A549 (cell line): ENCODE data around the gene IPO5. TPM values are rescaled to one million over a fixed set of nuclear protein-coding genes. Genes with fewer than 3 reads are reported as not detected.

ENCODE experiments used
- ATAC-seq, 2 experiments: fragments of 200-7000 bp in 1 of 2; fragments of >200 bp in 1 of 2; cut with Nextera tagmentation in 1 of 2; cut with Tn5 transposase in 1 of 2; 3 replicates each; pipeline versions ENCODE4 v1.8.0 to v1.9.1; 2018 to 2020; ENCODE audit warnings: mild to moderate bottlenecking in 1 of 2, moderate library complexity in 1 of 2
- CTCF ChIA-PET: fragments of 300-600 bp; sonication (Branson Sonifier 250); formaldehyde crosslinking; extraction: SDS; loops from one replicate; lab custom pipeline; 2021; ENCODE audit warnings: antibody characterized with exemption, inconsistent platforms; lab: Yijun Ruan, JAX
- POLR2A ChIA-PET: fragments of 350-600 bp; formaldehyde crosslinking; extraction: SDS; loops from one replicate; lab custom pipeline; 2021; ENCODE audit warnings: antibody characterized with exemption, inconsistent platforms; lab: Yijun Ruan, JAX
- DNase-seq, 2 experiments: peaks; one replicate each; pipeline versions ENCODE4 v3.0.0 to v3.0.0-alpha.2; 2011 to 2016; ENCODE audit warnings: low read depth in 1 of 2, low spot score in 1 of 2
- FAIRE-seq: peaks from 2 replicates; lab custom pipeline; 2011; peaks lifted over from hg19 to GRCh38; lab: Jason Lieb, UNC
- H3K27ac ChIP-seq, 2 experiments: fragments of >200 bp; sonication (Bioruptor Twin); formaldehyde crosslinking; 3 replicates each; pipeline ENCODE4 v1.5.1; 2016 to 2017
- H3K4me1 ChIP-seq: fragments of >200 bp; sonication (Bioruptor Twin); formaldehyde crosslinking; 3 replicates; pipeline ENCODE4 v1.6.1; 2016
- H3K4me2 ChIP-seq: fragments of >200 bp; sonication (Bioruptor Twin); formaldehyde crosslinking; 3 replicates; pipeline ENCODE4 v1.6.1; 2016
- H3K4me3 ChIP-seq: fragments of >200 bp; sonication (Bioruptor Twin); formaldehyde crosslinking; 3 replicates; pipeline ENCODE4 v1.5.1; 2016
- H3K9me3 ChIP-seq: fragments of >200 bp; sonication (Bioruptor Twin); formaldehyde crosslinking; 3 replicates; pipeline ENCODE4 v1.6.1; 2016
- CBX8 ChIP-seq: fragments of 200-600 bp; sonication (generic); IDR thresholded peaks from 2 replicates; pipeline ENCODE4 v1.6.1; 2016
- CEBPB ChIP-seq, 2 experiments: fragments of >200 bp in 1 of 2; sonication (Bioruptor Twin) in 1 of 2; formaldehyde crosslinking in 1 of 2; IDR thresholded peaks; 2 replicates each; pipeline ENCODE4 v1.6.1; 2012 to 2016
- ESRRA ChIP-seq: fragments of 150-350 bp; IDR thresholded peaks from 2 replicates; pipeline ENCODE4 v1.6.1; 2014; ENCODE audit warnings: mild to moderate bottlenecking, low read length, borderline replicate concordance
- FOXS1 ChIP-seq: fragments of 250-450 bp; sonication (Bioruptor Pico); IDR thresholded peaks from 2 replicates; pipeline ENCODE4 v1.5.0; 2020; ENCODE audit warnings: mild to moderate bottlenecking, moderate library complexity
- HDAC2 ChIP-seq: fragments of 200-600 bp; sonication (generic); IDR thresholded peaks from 2 replicates; pipeline ENCODE4 v1.6.1; 2016
- HOXB13 ChIP-seq: fragments of 250-450 bp; sonication (Bioruptor Pico); IDR thresholded peaks from 2 replicates; pipeline ENCODE4 v1.5.0; 2020; ENCODE audit warnings: low read depth, mild to moderate bottlenecking, moderate library complexity
- HOXB5 ChIP-seq: fragments of 250-450 bp; sonication (Bioruptor Pico); IDR thresholded peaks from 2 replicates; pipeline ENCODE4 v1.5.0; 2020; ENCODE audit warnings: mild to moderate bottlenecking, moderate library complexity
- KDM1A ChIP-seq: fragments of 200-600 bp; sonication (generic); IDR thresholded peaks from 2 replicates; pipeline ENCODE4 v1.6.1; 2016; ENCODE audit warnings: low read depth, mild to moderate bottlenecking
- MAFK ChIP-seq: fragments of 450-650 bp; IDR thresholded peaks from 2 replicates; pipeline ENCODE4 v1.6.1; 2014; ENCODE audit not compliant: partially characterized antibody
- NR3C1 ChIP-seq: fragments of >200 bp; sonication (Bioruptor Twin); formaldehyde crosslinking; IDR thresholded peaks from 3 replicates; pipeline ENCODE4 v1.6.1; 2017
- POLR2AphosphoS2 ChIP-seq: conservative IDR thresholded peaks from 2 replicates; pipeline ENCODE4 v1.6.1; 2012; ENCODE audit warnings: low read length, improper control_type of control experiment, inconsistent platforms
- RAD21 ChIP-seq, 2 experiments: fragments of >200 bp in 1 of 2; sonication (Bioruptor Twin) in 1 of 2; formaldehyde crosslinking in 1 of 2; IDR thresholded peaks in 1 of 2; conservative IDR thresholded peaks in 1 of 2; 2 replicates in 1 of 2; 3 replicates in 1 of 2; pipeline ENCODE4 v1.6.1; 2012 to 2018; ENCODE audit warnings: inconsistent platforms in 1 of 2
- RNF2 ChIP-seq: fragments of 200-600 bp; sonication (generic); IDR thresholded peaks from 2 replicates; pipeline ENCODE4 v1.6.1; 2016; ENCODE audit warnings: low read depth, mild to moderate bottlenecking, antibody characterized with exemption, moderate library complexity, borderline replicate concordance
- SMC3 ChIP-seq: fragments of >200 bp; sonication (Bioruptor Twin); formaldehyde crosslinking; IDR thresholded peaks from 3 replicates; pipeline ENCODE4 v1.6.1; 2018; ENCODE audit warnings: inconsistent platforms
- TFCP2L1 ChIP-seq: fragments of 250-450 bp; sonication (Bioruptor Pico); IDR thresholded peaks from 2 replicates; pipeline ENCODE4 v1.5.0; 2021; ENCODE audit warnings: mild to moderate bottlenecking
- TP53 ChIP-seq: fragments of 250-450 bp; sonication (Bioruptor Pico); IDR thresholded peaks from 2 replicates; pipeline ENCODE4 v1.5.0; 2021; ENCODE audit warnings: mild to moderate bottlenecking, moderate library complexity
- ZC3H11A ChIP-seq: fragments of 450-650 bp; IDR thresholded peaks from 2 replicates; pipeline ENCODE4 v1.6.1; 2014; ENCODE audit warnings: antibody characterized with exemption, mild to moderate bottlenecking
- ZSCAN20 ChIP-seq: fragments of 250-450 bp; sonication (Bioruptor Pico); IDR thresholded peaks from 2 replicates; pipeline ENCODE4 v1.8.0; 2022; ENCODE audit warnings: mild to moderate bottlenecking, moderate library complexity
- WGBS: methylation state at CpG from one replicate; pipeline ENCODE4 v1.1.6; 2017; ENCODE audit errors: missing lambda C conversion rate; 5-methylcytosine and 5-hydroxymethylcytosine counted together
- polyA plus RNA-seq, 4 experiments: library from polyadenylated mRNA; depleted of rRNA in 3 of 4; stranded (reverse); fragments of >200 nt; fragmentation: RNase III in 1 of 4; extraction: RNeasy Plus Mini Kit Qiagen cat#74134 plus additional on column Dnase treatment in 1 of 4; gene quantifications; 2 replicates in 3 of 4; 3 replicates in 1 of 4; pipeline ENCODE4 v1.2.3, GENCODE V29; 2011 to 2017
- TF ChIP-seq, protein P1 (sequence below): fragments of 250-450 bp; sonication (Bioruptor Pico); IDR thresholded peaks from 2 replicates; pipeline ENCODE4 v1.5.0; 2021; ENCODE audit warnings: mild to moderate bottlenecking, moderate library complexity, borderline replicate concordance
- TF ChIP-seq, protein P2 (sequence below): fragments of 200-600 bp; sonication (generic); IDR thresholded peaks from 2 replicates; pipeline ENCODE4 v1.6.1; 2016; ENCODE audit warnings: antibody characterized with exemption, mild to moderate bottlenecking, moderate library complexity
- TF ChIP-seq, protein P3 (sequence below): IDR thresholded peaks from 2 replicates; pipeline ENCODE4 v1.6.1; 2012; ENCODE audit warnings: low read depth, borderline replicate concordance

Gene IPO5
- polyA plus RNA-seq, 2 of the 4 experiments (the other 2 are of a cell fraction), result 98.4 to 166 TPM

DNA sequence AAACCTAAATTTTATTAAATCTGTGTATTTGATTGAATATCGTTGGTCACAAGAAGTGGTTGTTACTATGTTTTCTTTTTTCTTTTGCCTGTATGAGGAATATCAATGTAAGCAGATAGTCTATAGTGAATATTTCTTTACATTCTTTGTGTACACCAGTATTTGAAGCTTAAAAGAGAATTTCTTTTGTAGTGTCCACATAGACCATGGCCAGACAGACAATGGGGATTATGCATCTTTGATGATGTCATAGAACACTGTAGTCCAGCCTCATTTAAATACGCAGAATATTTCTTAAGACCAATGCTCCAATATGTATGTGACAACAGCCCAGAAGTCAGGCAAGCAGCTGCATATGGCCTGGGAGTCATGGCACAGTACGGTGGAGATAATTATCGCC lies 64.8 kb downstream of the IPO5 start (continued):
- no peak for TF ChIP-seq FOXS1 (CRISPR knock-in tag)
- TF ChIP-seq TP53 (CRISPR knock-in tag), result no peak
- TF ChIP-seq NR3C1, result no peak
- no peak for TF ChIP-seq HOXB5

DNA sequence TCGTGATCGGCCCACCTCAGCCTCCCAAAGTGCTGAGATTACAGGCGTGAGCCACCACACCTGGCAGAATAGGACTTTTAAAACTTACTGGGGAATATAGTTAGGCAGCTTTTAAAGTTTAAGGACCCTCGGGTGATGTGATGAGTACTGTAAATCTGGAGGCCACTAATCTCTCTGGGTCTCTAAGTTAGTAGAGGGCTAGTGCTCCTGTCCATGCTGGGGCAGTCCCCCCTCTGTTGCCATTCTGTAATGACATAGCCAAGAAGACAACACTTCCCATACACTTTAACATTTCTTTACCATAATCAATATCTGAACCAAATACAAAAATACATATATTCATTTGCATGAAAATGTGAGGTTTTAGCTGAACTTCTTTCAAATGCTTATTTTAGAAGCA lies 65.7 kb downstream of the IPO5 start:
- no peaks in the 10 kb centered on the region for H3K9me3 ChIP-seq
- WGBS, result 96% methylated on average over 4 of the region's 4 CpGs
- FAIRE-seq, result no peak
- TF ChIP-seq HDAC2 (no peak), HOXB5 (no peak), ZSCAN20 (CRISPR knock-in tag) (no peak), CEBPB (IDR thresholded peaks at IDR 0.05) (no peak), RNF2 (no peak), MAFK (no peak), CBX8 (no peak), RAD21 (conservative IDR thresholded peaks at IDR 0.05 in 1 of 2, IDR thresholded peaks at IDR 0.05 in 1 of 2) (no peak)
- TF ChIP-seq, all 56 proteins: peak for 0
- ChIA-PET POLR2A (no interaction called here), CTCF (no interaction called here)
- ATAC-seq (no peak), DNase-seq (no peak)
- Histone ChIP-seq H3K4me1 (peaks cover 7% of the 10 kb centered on the region; the same call in 1 of the 3 replicates), H3K27ac (no peak overlapping the region), H3K4me2 (no peak overlapping the region), H3K4me3 (no peak overlapping the region)

DNA sequence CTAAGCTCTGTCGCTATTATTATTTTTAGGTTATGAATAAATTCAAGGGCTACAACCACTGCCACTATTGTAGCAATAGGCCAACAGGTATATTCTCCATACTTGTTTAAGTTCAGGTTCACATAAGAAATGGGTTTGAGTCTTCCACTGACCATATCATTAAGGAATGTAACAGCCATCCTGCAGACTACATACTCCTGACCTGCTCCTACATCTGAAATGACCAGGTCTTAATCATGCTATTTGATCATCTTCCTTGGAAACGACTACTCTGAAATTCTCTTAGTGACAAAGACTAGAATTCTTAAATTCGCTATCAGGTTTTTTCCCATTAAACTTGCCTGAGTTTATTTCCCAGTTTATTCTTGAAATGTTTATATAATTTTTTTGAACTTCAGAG lies 66.8 kb downstream of the IPO5 start:
- FAIRE-seq, result no peak
- H3K27ac ChIP-seq, result no peak overlapping the region

More for the DNA sequence above, 66.8 kb downstream of the IPO5 start:
- DNase-seq (no peak), ATAC-seq (no peak)
- Histone ChIP-seq H3K4me1 (peaks cover 7% of the 10 kb centered on the region; the same call in 1 of the 3 replicates), H3K4me3 (no peak overlapping the region), H3K4me2 (no peak overlapping the region), H3K9me3 (no peaks in the 10 kb centered on the region)
- CTCF ChIA-PET, result no interaction called here
- WGBS, result 87% methylated on average over 3 of the region's 3 CpGs
- POLR2A ChIA-PET, result no interaction called here
- TF ChIP-seq HOXB13 (CRISPR knock-in tag) (no peak), SMC3 (no peak), ESRRA (no peak), ZSCAN20 (CRISPR knock-in tag) (no peak), KDM1A (no peak), POLR2AphosphoS2 (no peak), HOXB5 (no peak), TFCP2L1 (CRISPR knock-in tag) (no peak), ZC3H11A (no peak)
- TF ChIP-seq, protein P1, sequence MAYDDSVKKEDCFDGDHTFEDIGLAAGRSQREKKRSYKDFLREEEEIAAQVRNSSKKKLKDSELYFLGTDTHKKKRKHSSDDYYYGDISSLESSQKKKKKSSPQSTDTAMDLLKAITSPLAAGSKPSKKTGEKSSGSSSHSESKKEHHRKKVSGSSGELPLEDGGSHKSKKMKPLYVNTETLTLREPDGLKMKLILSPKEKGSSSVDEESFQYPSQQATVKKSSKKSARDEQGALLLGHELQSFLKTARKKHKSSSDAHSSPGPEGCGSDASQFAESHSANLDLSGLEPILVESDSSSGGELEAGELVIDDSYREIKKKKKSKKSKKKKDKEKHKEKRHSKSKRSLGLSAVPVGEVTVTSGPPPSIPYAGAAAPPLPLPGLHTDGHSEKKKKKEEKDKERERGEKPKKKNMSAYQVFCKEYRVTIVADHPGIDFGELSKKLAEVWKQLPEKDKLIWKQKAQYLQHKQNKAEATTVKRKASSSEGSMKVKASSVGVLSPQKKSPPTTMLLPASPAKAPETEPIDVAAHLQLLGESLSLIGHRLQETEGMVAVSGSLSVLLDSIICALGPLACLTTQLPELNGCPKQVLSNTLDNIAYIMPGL (CRISPR knock-in tag), result no peak
- TF ChIP-seq, protein P2, sequence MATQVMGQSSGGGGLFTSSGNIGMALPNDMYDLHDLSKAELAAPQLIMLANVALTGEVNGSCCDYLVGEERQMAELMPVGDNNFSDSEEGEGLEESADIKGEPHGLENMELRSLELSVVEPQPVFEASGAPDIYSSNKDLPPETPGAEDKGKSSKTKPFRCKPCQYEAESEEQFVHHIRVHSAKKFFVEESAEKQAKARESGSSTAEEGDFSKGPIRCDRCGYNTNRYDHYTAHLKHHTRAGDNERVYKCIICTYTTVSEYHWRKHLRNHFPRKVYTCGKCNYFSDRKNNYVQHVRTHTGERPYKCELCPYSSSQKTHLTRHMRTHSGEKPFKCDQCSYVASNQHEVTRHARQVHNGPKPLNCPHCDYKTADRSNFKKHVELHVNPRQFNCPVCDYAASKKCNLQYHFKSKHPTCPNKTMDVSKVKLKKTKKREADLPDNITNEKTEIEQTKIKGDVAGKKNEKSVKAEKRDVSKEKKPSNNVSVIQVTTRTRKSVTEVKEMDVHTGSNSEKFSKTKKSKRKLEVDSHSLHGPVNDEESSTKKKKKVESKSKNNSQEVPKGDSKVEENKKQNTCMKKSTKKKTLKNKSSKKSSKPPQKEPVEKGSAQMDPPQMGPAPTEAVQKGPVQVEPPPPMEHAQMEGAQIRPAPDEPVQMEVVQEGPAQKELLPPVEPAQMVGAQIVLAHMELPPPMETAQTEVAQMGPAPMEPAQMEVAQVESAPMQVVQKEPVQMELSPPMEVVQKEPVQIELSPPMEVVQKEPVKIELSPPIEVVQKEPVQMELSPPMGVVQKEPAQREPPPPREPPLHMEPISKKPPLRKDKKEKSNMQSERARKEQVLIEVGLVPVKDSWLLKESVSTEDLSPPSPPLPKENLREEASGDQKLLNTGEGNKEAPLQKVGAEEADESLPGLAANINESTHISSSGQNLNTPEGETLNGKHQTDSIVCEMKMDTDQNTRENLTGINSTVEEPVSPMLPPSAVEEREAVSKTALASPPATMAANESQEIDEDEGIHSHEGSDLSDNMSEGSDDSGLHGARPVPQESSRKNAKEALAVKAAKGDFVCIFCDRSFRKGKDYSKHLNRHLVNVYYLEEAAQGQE, result no peak
- TF ChIP-seq, protein P3, sequence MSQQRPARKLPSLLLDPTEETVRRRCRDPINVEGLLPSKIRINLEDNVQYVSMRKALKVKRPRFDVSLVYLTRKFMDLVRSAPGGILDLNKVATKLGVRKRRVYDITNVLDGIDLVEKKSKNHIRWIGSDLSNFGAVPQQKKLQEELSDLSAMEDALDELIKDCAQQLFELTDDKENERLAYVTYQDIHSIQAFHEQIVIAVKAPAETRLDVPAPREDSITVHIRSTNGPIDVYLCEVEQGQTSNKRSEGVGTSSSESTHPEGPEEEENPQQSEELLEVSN, result no peak
